GM12892 (cell line): ENCODE measurements around the gene SPTBN1.
"Not testable (repeated sequence)": the region's sequence is repeated elsewhere in the genome, so short reads cannot be mapped to it uniquely, and the experiment has no call there.

Experiments used
- DNase-seq: peaks from one replicate; pipeline ENCODE4 v3.0.0; 2011; ENCODE audit not compliant: insufficient read length
- FAIRE-seq: peaks from 2 replicates; lab custom pipeline; 2011; peaks lifted over from hg19 to GRCh38; lab: Jason Lieb, UNC
- POLR2A ChIP-seq: IDR thresholded peaks from 2 replicates; pipeline ENCODE4 v1.6.1; 2011; ENCODE audit warnings: low read depth, low read length, control low read depth
- POLR2AphosphoS5 ChIP-seq: IDR thresholded peaks from 2 replicates; pipeline ENCODE4 v1.6.1; 2011; ENCODE audit warnings: low read depth, low read length, control low read depth
- TAF1 ChIP-seq: IDR thresholded peaks from 2 replicates; pipeline ENCODE4 v1.6.1; 2011; ENCODE audit warnings: low read depth, mild to moderate bottlenecking, control low read depth, low read length, borderline replicate concordance

Gene SPTBN1

DNA sequence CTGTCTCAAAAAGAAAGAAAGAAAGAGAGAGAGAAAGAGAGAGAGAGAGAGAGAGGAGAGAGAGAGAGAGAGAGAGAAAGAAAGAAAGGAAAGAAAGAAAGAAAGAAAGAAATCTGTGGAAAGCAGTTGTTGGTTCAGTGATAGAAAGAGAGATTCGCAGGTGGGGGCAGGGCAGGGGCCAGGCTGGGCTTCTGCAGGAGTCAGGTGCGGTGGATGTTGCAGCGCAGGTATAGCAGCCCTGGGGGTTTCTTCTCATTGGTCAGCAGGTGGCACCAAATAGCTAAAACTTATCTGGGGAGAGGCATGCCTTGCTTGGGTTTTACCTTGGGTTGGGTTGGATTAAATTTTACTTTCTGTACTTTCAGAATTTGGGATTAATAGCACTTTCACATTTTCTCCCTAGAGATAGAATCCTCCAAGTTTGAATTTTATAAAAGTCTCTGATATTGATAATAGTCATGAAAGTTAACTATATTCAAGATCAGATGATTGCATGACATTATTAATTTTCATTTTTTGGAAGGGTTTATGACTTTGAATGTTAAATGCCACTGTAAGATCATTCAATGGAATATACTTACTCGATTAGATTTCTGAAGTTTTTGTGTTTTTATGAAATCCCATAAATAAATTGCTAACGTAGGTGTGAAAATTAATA, 66.6 kb downstream of the SPTBN1 start:
- peak; percentile 64 for FAIRE-seq
- peak; percentile 28 for DNase-seq
- TF ChIP-seq TAF1 (no peak), POLR2A (no peak), POLR2AphosphoS5 (no peak)

DNA sequence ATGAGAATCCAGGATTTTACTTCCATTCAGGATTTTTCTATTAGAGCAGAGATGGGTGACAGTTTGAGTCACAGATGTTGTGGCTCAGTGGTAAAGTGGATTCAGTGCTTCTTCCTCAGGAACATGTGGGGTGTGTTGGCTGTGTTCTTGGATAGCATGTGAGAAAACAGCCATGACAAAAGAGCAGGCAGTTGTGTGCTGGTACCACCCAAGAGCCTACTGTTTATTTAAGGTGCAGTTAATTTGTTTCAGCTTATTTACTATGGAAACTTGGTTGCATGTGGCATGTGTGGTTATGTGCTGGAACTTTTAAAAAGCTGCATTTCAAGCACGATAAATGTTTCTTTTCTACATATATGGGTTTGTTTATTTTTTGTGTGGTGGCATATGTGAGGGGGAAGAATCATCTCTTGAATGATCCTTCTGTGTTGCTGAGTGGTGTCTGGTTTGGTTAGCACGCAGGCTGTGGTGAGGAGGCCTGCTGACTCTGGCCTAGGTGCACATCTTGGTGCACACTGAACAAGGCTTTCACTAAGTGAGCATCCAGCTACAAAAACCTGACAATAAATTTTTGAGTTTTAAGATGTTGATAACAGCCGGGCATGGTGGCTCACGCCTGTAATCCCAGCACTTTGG, 67.3 kb downstream of the SPTBN1 start:
- TF ChIP-seq TAF1 (no peak), POLR2AphosphoS5 (no peak), POLR2A (no peak)
- DNase-seq (no peak), FAIRE-seq (no peak)

DNA sequence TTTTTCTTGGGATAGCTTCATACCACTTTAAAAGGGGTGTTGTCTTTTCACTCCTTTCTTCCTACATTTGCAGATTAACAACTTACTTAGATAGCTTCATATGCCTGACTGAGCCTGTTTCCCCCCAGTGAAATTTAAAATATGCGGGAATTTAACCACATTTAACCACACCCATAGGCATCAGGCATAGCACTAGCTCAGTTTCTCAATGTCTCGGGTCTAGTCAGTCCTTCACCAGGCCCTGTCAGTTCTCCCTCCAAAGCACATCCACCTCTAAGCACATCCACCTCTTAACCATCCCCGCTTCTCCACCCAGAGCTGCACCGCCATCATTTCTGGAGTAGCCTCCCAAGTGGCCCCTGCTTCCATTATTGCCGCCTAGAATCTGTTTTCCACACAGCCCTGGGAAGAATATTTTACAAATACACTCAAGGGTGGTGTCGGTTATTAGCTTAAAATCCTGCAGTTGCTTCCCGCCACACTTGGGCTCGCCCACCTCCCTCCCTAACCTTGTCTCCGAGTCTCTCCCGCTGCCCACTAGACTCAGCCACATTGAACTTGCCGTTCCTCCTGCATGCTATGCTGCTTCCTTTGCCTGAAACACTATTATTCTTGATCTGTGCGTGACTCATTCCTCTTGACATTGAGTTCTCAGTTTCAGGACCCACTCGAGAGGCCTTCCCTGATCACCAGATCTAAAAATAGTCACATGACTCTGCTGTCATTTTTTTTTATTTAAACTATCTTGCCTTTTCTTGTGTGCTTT, 68.3 kb downstream of the SPTBN1 start:
- TF ChIP-seq TAF1 = no peak
- TF ChIP-seq POLR2A = no peak
- TF ChIP-seq POLR2AphosphoS5 = no peak
- DNase-seq (no peak), FAIRE-seq (peak; percentile 65)

DNA sequence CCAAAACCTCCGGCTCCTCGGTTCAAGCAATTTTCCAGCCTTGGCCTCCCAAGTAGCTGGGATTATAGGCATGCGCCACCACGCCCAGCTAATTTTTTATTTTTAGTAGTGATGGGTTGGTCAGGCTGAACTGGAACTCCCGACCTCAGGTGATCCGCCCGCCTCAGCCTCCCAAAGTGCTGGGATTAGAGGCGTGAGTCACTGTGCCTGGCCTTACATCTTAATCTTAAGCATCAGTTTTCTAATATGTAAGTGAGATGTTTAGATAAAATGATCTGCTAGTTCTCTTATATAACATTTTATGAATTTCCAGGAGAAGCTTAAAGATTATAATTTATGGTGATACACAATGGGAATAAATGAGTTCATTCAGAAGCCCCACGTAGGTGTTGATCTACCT, 69.2 kb downstream of the SPTBN1 start:
- no peak for TF ChIP-seq POLR2A
- no peak for TF ChIP-seq TAF1
- TF ChIP-seq POLR2AphosphoS5 = no peak
- DNase-seq (no peak), FAIRE-seq (no peak)

DNA sequence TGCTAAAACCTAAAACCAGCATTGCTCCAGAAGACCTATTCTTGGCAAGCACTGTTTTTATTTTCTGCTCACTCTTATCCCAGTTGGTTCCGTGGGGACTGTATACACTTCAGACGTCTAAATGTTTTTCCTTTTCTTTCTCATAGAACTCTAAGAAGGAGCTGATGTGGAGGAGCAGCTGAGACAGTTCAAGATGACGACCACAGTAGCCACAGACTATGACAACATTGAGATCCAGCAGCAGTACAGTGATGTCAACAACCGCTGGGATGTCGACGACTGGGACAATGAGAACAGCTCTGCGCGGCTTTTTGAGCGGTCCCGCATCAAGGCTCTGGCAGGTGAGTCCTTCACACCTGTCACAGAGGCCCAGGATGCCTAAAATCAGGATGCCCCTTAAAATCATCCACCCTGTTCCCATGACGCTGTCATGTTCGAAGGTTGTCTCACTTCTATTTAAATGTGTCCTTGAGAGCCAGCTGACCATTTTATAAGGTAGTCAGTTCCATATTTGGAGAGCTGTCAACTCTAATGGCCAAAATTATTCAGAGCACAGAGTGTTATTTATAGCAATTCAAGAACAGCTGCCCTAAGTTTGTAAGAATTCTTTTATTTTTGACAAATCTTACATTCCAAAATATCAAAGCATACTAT, 70.2 kb downstream of the SPTBN1 start:
- no peak for FAIRE-seq
- TF ChIP-seq POLR2A (no peak), TAF1 (no peak), POLR2AphosphoS5 (no peak)

DNA sequence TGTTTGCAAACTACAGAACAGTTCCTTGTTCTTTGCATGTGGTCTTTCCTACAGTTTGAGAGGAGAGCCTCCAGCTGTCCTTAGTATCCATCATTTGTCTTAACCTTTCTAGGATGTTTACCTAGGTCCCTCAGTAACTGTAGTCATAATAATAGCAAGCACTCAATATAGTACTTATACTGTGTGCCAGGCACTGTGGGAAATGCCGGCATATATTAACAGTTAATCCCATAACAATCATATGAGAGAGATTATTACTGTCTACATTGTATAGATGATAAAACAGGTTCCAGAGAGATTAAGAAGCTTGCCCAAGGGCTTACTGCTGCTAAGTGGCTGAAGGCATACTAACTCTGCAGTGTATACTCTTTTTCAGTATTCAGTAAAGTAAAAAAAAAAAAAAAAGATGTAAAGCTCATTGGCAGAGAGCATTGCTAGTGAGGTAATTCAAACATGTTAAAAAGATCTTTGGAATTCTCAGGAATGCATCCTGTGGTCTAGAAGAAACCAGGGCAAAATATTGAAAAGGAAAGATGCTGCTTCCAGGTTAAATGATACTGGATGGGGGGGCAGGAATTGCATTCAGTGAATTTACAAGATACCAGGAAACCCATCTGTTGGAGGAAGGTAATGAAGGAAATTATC, 72.3 kb downstream of the SPTBN1 start:
- no peak for TF ChIP-seq TAF1
- TF ChIP-seq POLR2AphosphoS5 = no peak
- no peak for TF ChIP-seq POLR2A
- FAIRE-seq (no peak), DNase-seq (no peak)

More for the DNA sequence above, 70.2 kb downstream of the SPTBN1 start:
- no peak for DNase-seq

DNA sequence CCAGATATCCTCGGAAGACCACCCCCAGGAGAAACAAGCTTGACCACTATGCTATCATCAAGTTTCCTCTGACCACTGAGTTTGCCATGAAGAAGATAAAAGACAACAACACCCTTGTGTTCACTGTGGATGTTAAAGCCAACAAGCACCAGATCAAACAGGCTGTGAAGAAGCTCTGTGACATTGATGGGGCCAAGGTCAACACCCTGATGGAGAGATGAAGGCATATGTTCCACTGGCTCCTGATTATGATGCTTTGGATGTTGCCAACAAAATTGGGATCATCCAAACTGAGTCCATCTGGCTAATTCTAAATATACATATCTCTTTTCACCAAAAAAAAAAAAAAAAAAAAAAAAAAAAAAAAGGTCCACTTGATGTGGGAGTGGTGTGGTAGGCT, 73.4 kb downstream of the SPTBN1 start:
- not testable (repeated sequence) for DNase-seq, FAIRE-seq

DNA sequence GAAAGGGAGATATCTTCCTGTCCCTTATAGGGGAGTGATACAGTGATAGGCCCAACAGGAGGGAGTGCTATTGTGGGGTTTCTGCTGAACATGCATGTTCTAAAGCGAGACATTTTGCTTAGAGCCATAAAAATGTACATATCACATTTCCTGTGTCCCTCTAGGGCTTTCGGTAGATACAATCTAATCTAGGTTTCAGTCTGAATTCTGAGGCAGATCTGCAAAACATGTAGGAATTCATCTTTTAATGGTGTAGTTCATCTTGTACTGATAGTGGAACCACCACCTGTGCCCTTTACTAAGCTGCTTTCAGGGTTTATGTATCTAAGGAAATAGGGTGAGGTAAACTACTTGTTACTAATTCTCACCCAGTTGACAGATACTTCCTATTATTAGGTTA, 73.8 kb downstream of the SPTBN1 start:
- no peak for DNase-seq
- FAIRE-seq = no peak
- TF ChIP-seq POLR2A = no peak
- TF ChIP-seq TAF1 = no peak
- no peak for TF ChIP-seq POLR2AphosphoS5

DNA sequence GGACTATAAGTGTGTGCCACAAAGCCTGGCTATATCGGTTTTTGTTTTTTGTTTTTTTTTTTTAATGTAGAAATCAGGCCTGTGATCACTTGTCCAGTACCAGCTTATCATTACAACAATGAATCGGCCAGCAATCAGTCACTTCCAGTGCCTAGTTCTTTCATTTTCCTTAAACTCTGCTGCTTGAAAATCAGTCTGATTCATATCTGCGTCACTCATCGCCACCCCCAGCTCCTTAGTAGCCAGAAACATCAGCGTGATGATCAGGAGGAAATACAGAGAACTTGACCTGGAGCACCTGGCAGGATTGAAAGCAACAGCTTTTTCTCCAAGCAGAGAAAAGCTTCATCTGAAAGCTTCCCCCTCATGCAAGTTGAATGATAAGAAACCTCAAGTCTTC, 75.4 kb downstream of the SPTBN1 start:
- TF ChIP-seq TAF1 = no peak
- TF ChIP-seq POLR2AphosphoS5 = no peak
- TF ChIP-seq POLR2A = no peak
- DNase-seq (no peak), FAIRE-seq (no peak)

DNA sequence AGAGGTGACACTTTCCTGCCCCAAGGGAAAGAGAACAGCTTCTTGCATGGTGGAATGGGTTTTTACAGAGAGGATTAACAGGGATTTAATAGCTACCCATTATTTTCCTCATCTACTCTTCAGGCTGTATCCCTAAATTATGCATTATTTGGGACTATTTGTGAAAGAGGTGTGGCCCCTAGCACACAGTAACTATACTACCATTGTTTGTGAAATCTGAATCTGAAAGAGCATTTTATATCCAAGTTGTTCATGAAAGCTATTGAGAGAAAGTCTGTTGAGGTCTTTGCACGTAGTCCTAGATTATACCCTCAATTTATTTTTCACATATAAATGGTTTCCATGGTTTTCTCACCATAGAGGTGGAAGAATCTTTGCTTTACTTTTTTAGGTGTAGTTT, 78.1 kb downstream of the SPTBN1 start:
- no peak for FAIRE-seq
- no peak for TF ChIP-seq POLR2AphosphoS5
- TF ChIP-seq POLR2A = no peak
- TF ChIP-seq TAF1 = no peak

DNA sequence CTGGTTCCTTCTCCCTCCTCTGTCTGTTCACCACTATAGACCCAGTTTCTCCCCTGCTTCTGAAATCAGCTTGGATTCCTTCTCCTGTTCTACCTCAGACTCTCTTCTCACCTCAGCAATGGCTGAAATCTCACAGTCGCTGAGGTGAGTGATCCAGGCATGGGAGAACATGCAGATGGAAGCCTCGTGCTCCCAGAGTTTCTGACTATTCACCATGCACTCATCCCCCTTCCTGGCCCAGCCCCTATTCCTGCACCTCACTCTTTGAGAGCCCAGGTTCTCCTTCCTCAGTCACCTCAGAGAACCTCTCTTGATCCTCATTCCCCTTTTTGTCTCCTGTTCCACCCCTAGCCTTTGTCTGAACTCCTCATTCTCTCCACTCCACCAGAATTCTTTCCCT, 78.5 kb downstream of the SPTBN1 start:
- FAIRE-seq (no peak), DNase-seq (no peak)
- TF ChIP-seq TAF1 (no peak), POLR2A (no peak), POLR2AphosphoS5 (no peak)

More for the DNA sequence above, 78.1 kb downstream of the SPTBN1 start:
- DNase-seq = no peak
